ENCODE results near the gene PRODH2.

PRODH2 gene

DNA sequence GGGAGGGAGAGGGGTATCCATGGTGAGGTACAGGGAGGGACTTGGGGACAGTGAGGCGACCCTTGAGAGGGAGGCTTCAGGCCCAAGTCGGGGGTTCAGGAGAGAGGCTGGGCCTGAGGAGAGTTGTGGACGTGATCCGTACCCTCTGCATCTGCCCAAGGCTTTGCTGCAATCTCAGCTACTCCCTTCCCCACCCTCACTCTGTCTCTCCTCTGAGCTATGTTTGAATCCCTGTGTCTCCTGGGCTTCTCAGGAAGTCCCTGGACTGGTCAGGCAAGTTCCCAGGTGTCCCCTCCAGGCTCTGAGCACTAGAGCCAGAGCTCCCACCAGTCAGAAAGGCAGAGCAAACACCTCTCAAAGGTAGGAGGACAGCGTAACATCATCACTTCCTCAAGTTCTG, 62.5 kb downstream of the PRODH2 start:
- intact Hi-C loops (cut with DNase I), result no loop called here

More for the DNA sequence above, 62.5 kb downstream of the PRODH2 start:
- DNase-seq, result peak in 1 of 10 donors; percentile 51
